ENCODE measurements around the gene RBM46.
"Not testable (repeated sequence)": the region's sequence is repeated elsewhere in the genome, so short reads cannot be mapped to it uniquely, and the experiment has no call there.

The RBM46 gene

GRCh38 chr4:154836513-154836912, 55.4 kb downstream of the RBM46 start:
- no peak for DNase-seq (ENCODE audit: low read depth)

GRCh38 chr4:154838155-154838554, 57.1 kb downstream of the RBM46 start:
- DNase-seq (ENCODE audit: low read depth) = no peak

- no peak for DNase-seq (ENCODE audit: low read depth)
These were observed 57.6 kb downstream of the RBM46 start for GRCh38 chr4:154838694-154839093.

GRCh38 chr4:154854362-154854761, 73.3 kb downstream of the RBM46 start:
- DNase-seq (ENCODE audit: low read depth) = no peak

- DNase-seq (ENCODE audit: low read depth) = no peak
These were observed 77.1 kb downstream of the RBM46 start for GRCh38 chr4:154858166-154858565.

GRCh38 chr4:154868414-154869194, 87.5 kb downstream of the RBM46 start:
- DNase-seq (ENCODE audit: low read depth) = no peak

GRCh38 chr4:154869301-154869700, 88.2 kb downstream of the RBM46 start:
- DNase-seq (ENCODE audit: low read depth) = no peak

GRCh38 chr4:154872198-154872597, 91.1 kb downstream of the RBM46 start:
- no peak for DNase-seq (ENCODE audit: low read depth)

GRCh38 chr4:154874049-154874448, 93.0 kb downstream of the RBM46 start:
- not testable (repeated sequence) for DNase-seq (ENCODE audit: low read depth)

- DNase-seq (ENCODE audit: low read depth) = no peak
These were observed 96.2 kb downstream of the RBM46 start for GRCh38 chr4:154877110-154877760.
